Lung (tissue), 12 donors: ENCODE measurements around the gene GSAP. TPM values are rescaled to one million over a fixed set of nuclear protein-coding genes. Genes with fewer than 3 reads are reported as not detected.

Experiments used
- ATAC-seq: fragments of 200-7000 bp; cut with Tn5 transposase; one replicate; pipeline ENCODE4 v1.9.1; 2020; ENCODE audit warnings: moderate number of reproducible peaks; ENCODE audit not compliant: insufficient read depth, low FRiP score
- DNase-seq, 3 donors: peaks; one replicate each; pipeline ENCODE4 v3.0.0-alpha.2; 2013 to 2017
- H3K27ac ChIP-seq, 2 donors: one replicate each; pipeline ENCODE4 v1.5.1; 2013; ENCODE audit warnings: mild to moderate bottlenecking in 2 of 2, moderate library complexity in 2 of 2, control low read depth in 1 of 2, inconsistent platforms in 1 of 2, low read depth in 1 of 2, low read length in 1 of 2
- H3K27me3 ChIP-seq, 3 donors: one replicate each; pipeline ENCODE4 v1.5.1; 2013; ENCODE audit warnings: low read length in 2 of 3; ENCODE audit not compliant: control insufficient read depth in 3 of 3, insufficient read depth in 3 of 3
- H3K36me3 ChIP-seq, 4 donors: one replicate each; pipeline ENCODE4 v1.5.1; 2013; ENCODE audit warnings: low read length in 4 of 4, mild to moderate bottlenecking in 1 of 4, moderate library complexity in 1 of 4; ENCODE audit not compliant: control insufficient read depth in 4 of 4, insufficient read depth in 4 of 4
- H3K4me1 ChIP-seq, 5 donors: one replicate each; pipeline ENCODE4 v1.5.1; 2013; ENCODE audit warnings: low read length in 5 of 5, mild to moderate bottlenecking in 2 of 5, moderate library complexity in 1 of 5; ENCODE audit not compliant: control insufficient read depth in 5 of 5, insufficient read depth in 5 of 5
- H3K4me3 ChIP-seq: one replicate; pipeline ENCODE4 v1.5.1; 2013; ENCODE audit warnings: mild to moderate bottlenecking, control low read depth, moderate library complexity
- H3K9ac ChIP-seq, 2 donors: one replicate each; pipeline ENCODE4 v1.5.1; 2013; ENCODE audit warnings: low read length in 2 of 2, control low read depth in 1 of 2; ENCODE audit not compliant: insufficient read depth in 1 of 2
- H3K9me3 ChIP-seq, 4 donors: one replicate each; pipeline ENCODE4 v1.5.1; 2013; ENCODE audit warnings: low read length in 3 of 4, mild to moderate bottlenecking in 1 of 4, moderate library complexity in 1 of 4; ENCODE audit not compliant: control insufficient read depth in 4 of 4, insufficient read depth in 3 of 4
- CTCF ChIP-seq: IDR thresholded peaks from 2 replicates; pipeline ENCODE4 v1.5.1; 2012; ENCODE audit warnings: mild to moderate bottlenecking; ENCODE audit errors: control extremely low read depth, extremely low read depth
- WGBS, 2 donors: extraction: QIAGEN DNeasy Blood & Tissue Kit; methylation state at CpG; one replicate each; pipeline ENCODE4 v1.1.7; 2013; 5-methylcytosine and 5-hydroxymethylcytosine counted together
- polyA plus RNA-seq, 2 donors: library from polyadenylated mRNA; stranded (reverse); fragments of 200-250 nt; gene quantifications; one replicate each; pipeline ENCODE4 v1.2.1, GENCODE V29; 2013
- total RNA-seq, 2 donors: library from RNA; depleted of rRNA in 1 of 2; stranded (reverse); fragments of >200 nt in 1 of 2; gene quantifications; one replicate each; pipeline ENCODE4 v1.2.1, GENCODE V29; 2014 to 2021
- donor health status: control.
- donor health status: control.
- donor health status: Bipolar disorder and iron deficiency.
- donor health status: healthy.
- donor health status: DM: yes; HTN: yes; CAD: no.

The GSAP gene
- total and polyA plus RNA-seq, 4 donors: 26.4 to 99.3 (median 57.4) TPM

DNA sequence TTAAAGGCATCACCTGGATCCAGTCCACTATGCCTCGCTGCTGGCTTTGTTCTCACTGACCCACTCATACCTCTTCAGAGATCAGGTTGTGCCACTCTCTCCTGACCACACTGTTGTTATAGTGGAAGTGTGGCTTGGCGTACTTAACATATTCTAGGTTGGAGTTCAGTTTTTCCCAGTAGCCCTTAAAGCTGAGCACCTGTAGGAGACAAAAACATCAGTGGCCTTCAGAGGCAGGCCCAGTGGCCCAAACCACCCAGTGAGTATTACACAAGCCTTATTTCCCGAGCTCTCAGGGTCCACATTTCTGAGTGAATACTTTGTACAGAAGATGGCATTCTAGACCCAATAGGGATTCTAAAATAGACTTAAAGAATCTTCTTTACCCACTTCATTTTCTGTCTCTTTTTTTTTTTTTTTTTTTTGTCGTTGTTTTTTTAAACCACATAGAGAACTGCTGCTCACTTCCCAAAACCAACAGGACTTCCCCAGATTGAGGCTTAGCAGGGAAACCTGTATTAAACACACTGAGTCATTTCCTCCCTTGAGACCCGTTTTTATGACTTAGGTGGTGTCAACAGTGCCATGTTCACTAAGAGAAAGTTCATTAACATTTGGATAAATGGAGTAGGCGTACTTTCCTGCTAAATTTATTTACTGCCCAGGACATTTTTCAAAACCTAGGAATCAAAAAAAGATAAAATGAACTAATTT, 85.8 kb downstream of the GSAP start:
- 34 to 43% methylated on average over 6 of the region's 6 CpGs for WGBS, 2 donors
- no peak overlapping the region for H3K4me3 ChIP-seq
- peak; percentile 20 for ATAC-seq
- peaks cover 0 to 12% (median 3%) of the 10 kb centered on the region in 5 donors for H3K4me1 ChIP-seq
- no peak for TF ChIP-seq CTCF
- no peak for DNase-seq
- no peaks in the 10 kb centered on the region for H3K27me3 ChIP-seq
- H3K27ac ChIP-seq: peak overlapping the region; percentile 11 to 59
- no peak overlapping the region for H3K9ac ChIP-seq
- no peaks in the 10 kb centered on the region for H3K9me3 ChIP-seq
- H3K36me3 ChIP-seq: no peaks in the 10 kb centered on the region

DNA sequence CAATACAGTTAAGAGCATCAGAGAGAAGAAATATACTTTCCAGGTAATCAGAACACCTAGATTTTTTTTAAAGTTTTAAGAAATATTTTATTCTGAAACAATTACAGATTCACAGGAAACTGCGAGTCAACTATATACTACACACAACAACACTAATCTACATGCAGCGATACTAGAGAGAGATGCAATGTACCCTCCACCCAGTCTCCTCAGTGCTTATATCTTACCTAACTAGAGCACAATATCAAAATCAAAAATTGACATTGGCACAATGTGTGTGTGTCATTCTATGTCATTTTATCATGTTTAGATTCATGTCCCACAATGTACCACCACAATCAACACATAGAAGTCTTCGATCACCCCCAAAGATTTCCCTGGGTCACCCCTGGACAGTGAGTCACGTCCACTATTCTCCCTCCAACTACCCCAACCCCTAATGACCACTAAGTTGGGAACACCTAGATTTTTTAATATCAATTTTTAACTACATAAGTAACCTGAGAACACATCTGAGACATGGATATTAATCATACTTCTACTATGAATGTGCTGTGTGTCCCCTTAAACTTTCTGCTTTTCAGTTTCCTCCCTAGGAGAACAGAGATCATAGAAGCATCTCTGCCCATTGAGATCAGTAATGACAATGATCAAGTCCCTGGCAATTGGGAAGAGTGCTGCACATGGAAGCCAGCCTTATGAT, 86.5 kb downstream of the GSAP start:
- H3K4me3 ChIP-seq: no peak overlapping the region
- TF ChIP-seq CTCF: no peak
- WGBS, 2 donors: 90 to 95% methylated on average over 4 of the region's 4 CpGs
- no peaks in the 10 kb centered on the region for H3K9me3 ChIP-seq
- H3K36me3 ChIP-seq: no peaks in the 10 kb centered on the region
- DNase-seq: no peak
- H3K27ac ChIP-seq: peak overlapping the region; percentile 11 to 59
- no peaks in the 10 kb centered on the region for H3K27me3 ChIP-seq
- no peak for ATAC-seq
- no peak overlapping the region for H3K9ac ChIP-seq
- peaks cover 0 to 11% (median 3%) of the 10 kb centered on the region in 5 donors for H3K4me1 ChIP-seq

GRCh38 chr7:77328669-77329068, 87.5 kb downstream of the GSAP start:
- Histone ChIP-seq H3K27ac (no peak overlapping the region), H3K27me3 (no peaks in the 10 kb centered on the region), H3K4me1 (peaks cover 0 to 11% (median 3%) of the 10 kb centered on the region in 5 donors), H3K36me3 (no peaks in the 10 kb centered on the region), H3K9ac (no peak overlapping the region), H3K9me3 (no peaks in the 10 kb centered on the region), H3K4me3 (no peak overlapping the region)
- ATAC-seq (no peak), DNase-seq (no peak)
- 28 to 68% methylated on average over 1 of the region's 1 CpG for WGBS, 2 donors
- TF ChIP-seq CTCF: no peak
